NCI-H2196 (cell line): ENCODE data around the gene COL20A1.

Experiments used
- DNase-seq: peaks from one replicate; lab custom pipeline; 2025; ENCODE audit not compliant: unreplicated experiment; lab: John Stamatoyannopoulos, UW

COL20A1 gene

GRCh38 chr20:63261060-63261794, 31.8 kb upstream of the COL20A1 start:
- DNase-seq, result no peak

DNA sequence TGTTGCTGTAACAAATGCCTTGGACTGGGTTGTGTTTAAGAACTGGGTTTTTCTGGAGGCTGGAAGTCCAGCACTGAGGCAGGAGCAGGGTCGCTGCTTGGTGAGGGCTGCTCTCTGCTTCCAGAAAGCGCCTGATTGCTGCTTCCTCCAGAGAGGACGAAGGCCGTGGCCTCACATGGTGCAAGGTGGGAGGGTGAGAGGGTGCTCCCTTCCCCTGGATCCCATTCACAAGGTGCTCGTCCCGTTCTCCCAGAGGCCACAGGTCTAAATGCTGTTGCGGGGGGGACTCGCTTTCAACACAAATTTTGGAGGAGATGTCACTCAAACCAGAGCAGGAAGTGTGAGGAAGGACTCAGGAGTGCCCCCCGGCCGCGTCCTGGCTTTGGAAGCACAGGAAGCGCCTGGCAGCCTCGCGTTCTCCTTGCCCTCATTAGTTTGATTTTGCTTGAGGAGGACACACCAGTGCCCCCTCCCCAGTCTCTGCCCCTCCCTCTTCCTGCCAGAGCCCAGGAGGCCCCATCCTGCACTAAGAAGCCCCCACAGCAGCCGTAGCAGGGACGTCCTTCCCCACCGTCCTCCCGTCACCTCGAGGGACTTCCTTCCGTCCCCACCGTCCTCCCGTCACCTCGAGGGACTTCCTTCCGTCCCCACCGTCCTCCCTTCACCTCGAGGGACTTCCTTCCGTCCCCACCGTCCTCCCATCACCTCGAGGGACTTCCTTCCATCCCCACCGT, 31.0 kb upstream of the COL20A1 start:
- DNase-seq, result no peak

DNA sequence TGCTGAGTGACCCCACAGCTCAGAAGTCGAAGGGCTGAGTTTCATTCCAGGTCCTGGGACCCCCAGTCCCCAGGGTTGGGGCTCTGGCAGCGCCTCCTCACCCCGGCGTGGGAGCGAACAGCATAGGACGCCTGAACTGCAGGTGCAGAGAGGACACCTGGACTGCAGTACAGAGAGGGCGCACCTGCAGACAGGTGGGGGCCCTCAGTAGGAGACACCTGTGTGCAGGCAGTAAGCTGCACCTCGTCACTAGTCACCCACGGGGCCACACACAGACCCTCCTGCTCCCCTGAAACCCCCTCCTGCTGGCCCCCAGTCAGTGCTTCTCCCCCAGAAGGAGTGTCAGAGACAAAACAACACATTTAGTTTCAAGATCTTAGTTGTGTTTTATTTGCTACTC, 30.1 kb upstream of the COL20A1 start:
- no peak for DNase-seq

- DNase-seq, result no peak
Observed at GRCh38 chr20:63264000-63264399, 29.0 kb upstream of the COL20A1 start.

- DNase-seq, result no peak
Observed at GRCh38 chr20:63264519-63264918, 28.5 kb upstream of the COL20A1 start.

DNA sequence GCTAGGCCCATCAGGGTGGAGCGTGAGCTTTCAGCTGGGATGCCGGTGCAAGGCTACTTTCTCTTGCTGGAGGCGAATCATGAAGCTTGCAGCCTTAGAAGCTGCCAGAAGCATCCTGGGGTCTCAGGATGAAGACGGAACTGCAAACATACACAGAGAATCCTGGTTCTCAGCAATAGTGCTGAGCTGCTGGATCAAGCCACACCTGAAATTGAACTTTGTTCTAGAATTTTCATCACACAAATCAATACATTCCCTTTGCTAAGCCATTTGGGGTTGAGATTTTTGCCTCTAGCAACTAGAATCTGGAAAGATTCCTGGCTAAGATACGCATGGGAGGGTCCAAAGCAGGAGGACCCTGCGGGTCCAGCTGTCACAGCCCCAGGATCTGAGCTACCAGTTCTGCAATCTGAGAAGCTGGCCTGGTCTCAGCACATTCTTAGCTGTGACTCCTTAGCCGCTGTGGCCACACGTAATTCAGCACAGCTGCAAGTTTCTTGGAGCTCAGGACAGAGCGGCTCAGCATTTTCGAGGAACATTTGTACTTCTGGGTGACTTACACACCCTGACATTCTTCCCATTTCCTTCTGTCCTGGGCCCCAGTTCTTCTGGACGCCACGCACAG, 27.0 kb upstream of the COL20A1 start:
- DNase-seq, result no peak

- DNase-seq, result no peak
Observed at GRCh38 chr20:63267691-63268090, 25.3 kb upstream of the COL20A1 start.

DNA sequence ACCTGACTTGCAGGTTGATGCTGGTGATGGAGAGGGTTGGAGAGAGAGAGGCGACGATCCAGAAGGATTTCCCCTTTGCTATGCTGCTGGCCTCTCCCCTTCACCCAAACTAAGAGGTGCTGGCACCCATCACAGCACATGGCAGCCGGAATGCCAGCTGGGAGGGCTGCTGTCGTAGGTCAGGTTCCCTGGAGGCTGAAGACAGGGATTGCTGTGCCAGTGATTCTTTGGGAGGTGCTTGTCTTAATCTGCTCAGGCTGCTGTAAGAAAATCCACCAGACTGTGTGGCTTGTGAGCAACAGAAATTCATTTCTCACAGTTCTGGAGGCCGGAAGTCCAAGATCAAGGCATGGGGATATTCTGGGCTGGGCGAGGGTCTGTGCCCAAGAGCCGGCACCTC, 24.7 kb upstream of the COL20A1 start:
- no peak for DNase-seq

DNA sequence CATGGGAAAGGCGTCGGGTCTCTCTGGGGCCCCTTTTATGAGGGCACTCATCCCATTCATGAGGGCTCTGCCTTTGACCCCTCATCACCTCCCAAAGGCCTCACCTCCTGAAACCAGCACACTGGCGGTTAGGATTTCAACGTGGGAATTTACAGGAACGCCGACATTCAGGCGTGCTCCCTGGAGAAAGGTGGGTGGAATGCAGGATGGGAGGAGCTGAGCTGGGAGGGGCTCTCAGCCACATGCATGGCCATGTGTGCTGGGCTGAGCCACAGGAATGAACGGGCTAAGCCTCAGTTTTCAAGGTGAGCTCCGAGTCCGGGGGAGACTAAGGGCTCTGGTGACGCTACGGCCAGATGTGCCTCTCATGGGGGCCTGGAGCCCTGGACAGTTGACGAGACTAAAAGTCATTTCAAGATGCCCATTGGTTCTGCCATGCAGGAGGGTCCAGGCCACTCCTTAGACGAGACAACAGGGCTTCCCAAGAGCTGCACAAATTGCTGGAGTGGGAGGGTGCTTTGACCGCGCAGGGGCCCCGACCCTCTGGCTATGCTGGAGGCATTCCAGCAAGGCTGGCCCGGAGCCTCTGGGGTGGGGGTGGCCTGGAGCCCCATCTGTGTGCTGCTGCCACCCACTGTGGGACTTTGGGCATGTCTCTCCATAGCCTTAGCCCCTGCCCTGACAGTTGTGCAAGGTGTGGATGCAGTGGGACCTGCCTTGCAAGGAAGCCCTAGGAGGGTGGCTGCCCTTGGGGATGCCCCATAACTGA, 24.1 kb upstream of the COL20A1 start:
- no peak for DNase-seq

DNA sequence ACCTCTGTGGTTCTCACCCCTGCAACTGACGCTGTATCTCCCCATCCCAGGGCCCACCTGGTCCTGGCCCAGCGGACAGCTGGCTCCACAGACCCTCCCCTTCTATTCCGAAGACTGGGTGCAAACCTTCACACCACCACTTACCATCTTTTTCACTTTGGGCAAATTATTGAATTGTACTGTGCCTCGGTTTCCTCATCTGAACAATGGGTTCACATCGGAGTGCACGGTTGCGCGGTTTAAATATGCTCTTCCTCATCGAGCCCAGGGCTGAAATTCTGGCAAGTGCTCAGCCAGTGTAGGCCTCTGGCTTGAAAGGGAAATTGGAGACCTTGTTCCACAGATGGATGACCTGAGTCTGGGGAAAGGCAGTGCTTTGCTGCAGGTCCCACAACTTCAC, 23.3 kb upstream of the COL20A1 start:
- no peak for DNase-seq

DNA sequence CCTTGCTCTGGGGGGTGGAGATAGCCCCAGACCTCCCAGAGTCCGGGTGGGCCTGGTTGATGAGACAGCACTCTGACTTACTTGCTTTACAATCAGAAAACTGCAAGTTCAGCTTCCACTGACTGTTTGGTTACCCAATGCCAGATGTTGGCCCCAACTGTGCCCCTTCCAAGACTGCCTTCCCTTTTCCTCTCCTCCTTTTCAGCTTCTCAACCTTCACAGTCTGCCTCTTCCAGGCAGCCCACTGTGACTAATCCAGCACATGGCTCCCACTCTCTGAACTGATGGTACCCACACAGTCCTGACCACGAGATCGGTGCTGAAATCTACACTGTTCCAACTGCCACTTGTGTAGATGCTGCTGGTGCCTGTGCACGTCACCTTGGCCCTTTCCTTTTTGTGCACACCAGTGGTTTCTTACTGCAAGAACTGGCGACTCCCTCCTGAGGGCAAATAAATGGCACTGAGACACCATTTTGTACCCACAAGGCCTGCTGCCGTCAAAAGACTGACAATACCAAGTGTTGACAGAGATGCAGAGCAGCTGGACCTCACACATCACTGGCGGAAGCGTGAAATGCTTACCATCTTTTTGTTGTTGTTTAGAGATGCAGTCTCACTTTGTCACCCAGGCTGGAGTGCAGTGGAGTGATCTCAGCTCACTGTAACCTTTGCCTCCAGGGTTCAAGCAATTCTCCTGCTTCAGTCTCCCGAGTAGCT, 22.2 kb upstream of the COL20A1 start:
- DNase-seq, result no peak

GRCh38 chr20:63272105-63273058, 20.6 kb upstream of the COL20A1 start, which contains the start of gene ARFGAP1:
Gene ARFGAP1, plus strand, starts transcription at chr20:63272813. Its CDS starts 2,768 bp downstream, at chr20:63275581.
- DNase-seq, result peak; percentile 91

DNA sequence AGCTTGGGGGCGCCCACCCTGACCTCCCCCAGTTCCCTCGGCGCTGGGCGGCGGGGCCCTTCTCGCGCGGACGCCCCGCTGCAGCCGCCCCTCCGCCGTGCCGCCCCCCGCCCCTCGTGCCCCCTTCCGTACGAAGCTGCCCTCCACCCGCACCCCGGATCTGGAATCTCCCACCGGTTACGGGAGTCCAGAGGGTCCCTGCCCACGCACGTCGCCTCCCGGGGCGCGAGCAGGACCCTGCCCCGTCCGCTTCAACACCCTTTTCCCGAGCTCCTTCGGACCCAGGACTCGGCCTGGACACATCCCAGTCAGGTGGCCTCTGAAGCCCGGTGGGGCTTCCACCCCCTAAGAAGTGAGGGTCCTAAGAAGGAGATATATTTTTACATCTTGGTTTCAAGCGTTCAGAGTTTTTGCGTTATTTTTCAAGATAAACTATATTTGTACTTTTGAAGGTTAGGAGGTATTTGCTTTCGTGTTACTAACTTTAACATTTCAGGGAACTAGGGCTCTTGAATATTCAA, 19.9 kb upstream of the COL20A1 start:
- DNase-seq, result no peak

GRCh38 chr20:63273635-63274380, 19.2 kb upstream of the COL20A1 start:
- DNase-seq, result no peak

DNA sequence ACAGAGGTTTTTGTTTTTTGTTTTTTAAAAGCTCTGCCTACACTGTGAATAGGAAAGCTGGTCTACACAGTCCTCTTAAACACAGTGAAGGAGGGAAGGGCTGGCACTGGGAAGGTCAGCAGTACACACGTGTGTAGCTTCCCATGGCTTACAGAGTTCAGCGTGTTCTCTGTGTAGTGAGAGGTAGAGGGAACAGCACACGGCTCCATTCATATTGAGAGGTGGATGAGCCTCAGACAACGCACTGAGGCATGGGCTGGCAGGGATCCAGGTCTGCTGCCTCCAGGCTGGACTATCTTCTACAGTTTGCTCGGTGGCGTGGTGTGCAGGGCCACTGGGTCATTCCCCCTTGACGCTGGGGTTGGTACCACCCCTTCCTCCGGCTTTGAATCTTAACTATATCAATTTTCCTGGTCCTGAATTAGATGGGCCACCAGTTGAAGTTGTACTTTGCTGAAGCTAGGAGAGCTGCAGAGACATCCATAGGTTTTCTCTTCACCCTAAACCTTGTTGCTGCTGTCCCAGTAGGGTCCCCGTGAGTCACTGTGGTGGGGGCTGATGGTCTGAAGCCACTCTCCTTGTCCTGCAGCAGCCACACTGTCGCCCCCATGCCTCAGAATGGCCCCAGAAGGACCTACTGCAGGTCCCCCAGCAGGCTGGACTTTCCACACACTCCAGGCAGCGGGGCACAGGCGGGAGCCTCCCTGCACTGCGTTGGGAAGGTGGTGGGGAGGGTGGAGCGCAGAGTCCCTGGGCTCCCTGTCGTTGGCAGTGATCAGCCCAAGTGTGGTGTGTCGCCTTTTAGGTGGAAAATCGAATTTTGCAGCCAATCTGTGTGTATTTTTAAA, 18.4 kb upstream of the COL20A1 start:
- DNase-seq, result no peak

GRCh38 chr20:63275825-63276224, 17.2 kb upstream of the COL20A1 start:
- DNase-seq, result no peak

- DNase-seq, result no peak
Observed at GRCh38 chr20:63276956-63277355, 16.0 kb upstream of the COL20A1 start.
